Suprapubic skin (tissue), 4 donors: ENCODE measurements around the gene SMIM29.

ENCODE experiments used
- CTCF ChIP-seq, 2 donors: fragments of 200-600 bp in 1 of 2; fragments of 450-650 bp in 1 of 2; sonication (generic) in 1 of 2; IDR thresholded peaks; one replicate each; pipeline ENCODE4 v1.5.1; 2016 to 2019; ENCODE audit warnings: antibody characterized with exemption in 2 of 2, mild to moderate bottlenecking in 1 of 2, moderate library complexity in 1 of 2
- EP300 ChIP-seq: sonication (generic); formaldehyde crosslinking; IDR thresholded peaks from one replicate; pipeline ENCODE4 v1.6.1; 2017; ENCODE audit warnings: antibody characterized with exemption
- POLR2A ChIP-seq, 2 donors: fragments of 450-650 bp; IDR thresholded peaks; one replicate each; pipeline ENCODE4 v1.6.1; 2017; ENCODE audit warnings: antibody characterized with exemption in 2 of 2, mild to moderate bottlenecking in 2 of 2, moderate library complexity in 2 of 2
- POLR2AphosphoS5 ChIP-seq, 3 donors: sonication (generic); formaldehyde crosslinking; IDR thresholded peaks; one replicate each; pipeline ENCODE4 v1.6.1; 2017; ENCODE audit warnings: antibody characterized with exemption in 3 of 3

GRCh38 chr6:34238585-34239499 lies 10.0 kb downstream of the SMIM29 start:
- TF ChIP-seq CTCF (IDR thresholded peaks at IDR 0.05): no peak
- TF ChIP-seq EP300: no peak
- no peak for TF ChIP-seq POLR2A (IDR thresholded peaks at IDR 0.05)
- TF ChIP-seq POLR2AphosphoS5 (IDR thresholded peaks at IDR 0.05): no peak
